Neutrophil (primary cell): ENCODE data around the gene PRM3.

ENCODE experiments used
- H3K27ac ChIP-seq: fragments of 200-600 bp; sonication (generic); 2 replicates; pipeline ENCODE4 v1.5.1; 2016; ENCODE audit warnings: mild to moderate bottlenecking, moderate library complexity
- H3K27me3 ChIP-seq: fragments of 200-600 bp; sonication (generic); 2 replicates; pipeline ENCODE4 v1.6.0; 2016; ENCODE audit warnings: mild to moderate bottlenecking
- H3K36me3 ChIP-seq: fragments of 200-600 bp; sonication (generic); 2 replicates; pipeline ENCODE4 v1.5.1; 2017
- H3K4me1 ChIP-seq, 2 experiments: fragments of 200-600 bp in 1 of 2; sonication (generic) in 1 of 2; 1 replicate in 1 of 2; 2 replicates in 1 of 2; pipeline versions ENCODE4 v1.5.1 to v1.6.1; 2013 to 2016; ENCODE audit warnings: low read depth in 1 of 2, low read length in 1 of 2, mild to moderate bottlenecking in 1 of 2, moderate library complexity in 1 of 2; ENCODE audit not compliant: control insufficient read depth in 1 of 2, insufficient read depth in 1 of 2
- H3K4me3 ChIP-seq, 2 experiments: fragments of 200-600 bp in 1 of 2; sonication (generic) in 1 of 2; 1 replicate in 1 of 2; 2 replicates in 1 of 2; pipeline ENCODE4 v1.5.1; 2013 to 2016; ENCODE audit warnings: low read depth in 1 of 2, low read length in 1 of 2, mild to moderate bottlenecking in 1 of 2, moderate library complexity in 1 of 2
- H3K9me3 ChIP-seq: fragments of 200-600 bp; sonication (generic); 2 replicates; pipeline ENCODE4 v1.5.1; 2016
- CTCF ChIP-seq: fragments of 200-600 bp; sonication (generic); IDR thresholded peaks from 2 replicates; pipeline ENCODE4 v1.5.1; 2016; ENCODE audit warnings: antibody characterized with exemption

PRM3 gene

GRCh38 chr16:11262915-11263314 lies 10.5 kb downstream of the PRM3 start:
- peaks cover 9% of the 10 kb centered on the region for H3K27me3 ChIP-seq
- peaks cover 7 to 13% of the 10 kb centered on the region in 2 experiments for H3K4me1 ChIP-seq
- no peak overlapping the region for H3K4me3 ChIP-seq
- H3K9me3 ChIP-seq: no peaks in the 10 kb centered on the region
- no peaks in the 10 kb centered on the region for H3K36me3 ChIP-seq
- no peak overlapping the region for H3K27ac ChIP-seq
- TF ChIP-seq CTCF: no peak

DNA sequence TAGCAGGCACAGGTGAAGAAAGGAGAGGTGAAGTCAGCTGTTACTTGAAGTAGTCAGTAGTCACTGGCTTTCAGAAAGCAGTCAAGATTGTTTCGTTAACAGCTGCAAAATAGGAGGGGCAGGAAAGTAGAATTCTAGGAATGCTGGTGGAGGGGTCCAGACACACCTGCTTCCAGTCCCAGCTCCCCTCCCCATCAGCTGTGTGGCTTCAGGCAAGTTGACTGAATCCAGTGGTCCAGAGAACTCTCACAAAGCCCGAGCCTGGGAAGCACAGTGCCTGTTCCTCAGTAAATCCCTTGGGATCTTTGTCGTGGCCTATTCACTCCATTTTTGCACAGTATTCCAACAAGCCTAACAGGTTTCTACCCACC lies 12.8 kb downstream of the PRM3 start:
- Histone ChIP-seq H3K27me3 (peaks cover 9% of the 10 kb centered on the region), H3K4me3 (no peak overlapping the region), H3K9me3 (no peaks in the 10 kb centered on the region), H3K36me3 (no peaks in the 10 kb centered on the region), H3K27ac (no peak overlapping the region), H3K4me1 (peaks cover 17 to 23% of the 10 kb centered on the region in 2 experiments)
- TF ChIP-seq CTCF: no peak

- Histone ChIP-seq H3K27me3 (peaks cover 14% of the 10 kb centered on the region), H3K4me3 (no peak overlapping the region), H3K36me3 (no peaks in the 10 kb centered on the region), H3K27ac (no peak overlapping the region), H3K4me1 (peaks cover 22 to 30% of the 10 kb centered on the region in 2 experiments), H3K9me3 (no peaks in the 10 kb centered on the region)
- TF ChIP-seq CTCF: no peak
These were observed 13.5 kb downstream of the PRM3 start for GRCh38 chr16:11259655-11260595.

DNA sequence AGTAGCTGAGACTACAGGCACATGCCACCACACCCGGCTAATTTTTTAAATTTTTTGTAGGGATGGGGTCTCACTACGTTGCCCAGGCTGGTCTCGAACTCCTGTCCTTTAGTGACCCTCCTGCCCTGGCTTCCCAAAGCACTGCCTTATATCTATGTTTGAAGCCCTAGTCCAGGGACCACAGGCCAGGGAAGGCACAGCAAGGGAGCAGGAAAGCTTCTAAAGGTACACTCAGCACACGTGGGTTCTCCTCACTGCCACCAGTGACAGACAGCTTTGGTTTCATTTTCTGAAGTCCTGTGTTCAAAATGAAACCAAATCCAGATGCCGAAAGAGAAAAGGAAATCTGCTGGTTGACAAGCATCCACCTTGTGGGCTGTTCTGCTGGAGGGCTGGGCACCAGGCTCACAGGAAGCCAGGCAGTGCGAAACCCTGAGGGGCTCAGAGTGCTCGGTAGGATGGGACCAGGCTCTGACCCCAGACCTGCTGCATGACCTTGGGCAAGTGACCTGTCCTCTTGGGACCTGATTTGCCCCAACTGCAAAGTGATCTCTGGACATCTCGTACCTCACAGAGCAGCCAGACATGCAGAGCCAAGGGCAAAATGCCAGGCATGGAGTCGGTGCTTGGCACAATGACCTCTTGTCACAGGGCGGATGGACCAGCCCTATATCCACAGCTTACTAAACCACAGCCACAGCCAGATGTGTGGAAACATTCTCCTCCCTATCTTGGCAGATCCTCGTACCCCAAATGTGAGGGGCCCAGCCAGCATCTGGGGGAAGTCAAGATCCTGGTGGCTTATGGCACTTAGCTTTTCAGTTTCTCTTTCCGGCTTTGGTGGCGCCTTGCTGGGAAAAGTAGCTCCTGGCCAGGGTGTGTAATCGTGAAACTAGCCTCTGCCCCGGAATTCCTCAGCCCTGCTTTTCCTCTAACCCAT lies 14.6 kb downstream of the PRM3 start:
- no peak for TF ChIP-seq CTCF
- Histone ChIP-seq H3K27ac (no peak overlapping the region), H3K4me3 (no peak overlapping the region), H3K9me3 (no peaks in the 10 kb centered on the region), H3K4me1 (peaks cover 20 to 30% of the 10 kb centered on the region in 2 experiments), H3K27me3 (peaks cover 26% of the 10 kb centered on the region), H3K36me3 (no peaks in the 10 kb centered on the region)

- H3K27me3 ChIP-seq: peaks cover 40% of the 10 kb centered on the region
- peak overlapping the region; percentile 83 to 95 for H3K4me3 ChIP-seq
- no peaks in the 10 kb centered on the region for H3K36me3 ChIP-seq
- H3K4me1 ChIP-seq: peaks cover 20 to 30% of the 10 kb centered on the region in 2 experiments
- peak overlapping the region; percentile 91 for H3K27ac ChIP-seq
- TF ChIP-seq CTCF: peak; percentile 58
- no peaks in the 10 kb centered on the region for H3K9me3 ChIP-seq
These were observed 16.1 kb downstream of the PRM3 start for GRCh38 chr16:11257131-11257938.
